Stimulated activated naive CD8-positive, alpha-beta T cell treated with anti-CD3 and anti-CD28 coated beads, Interleukin-15, amount 100 ng/mL, for 72 hours (primary cell): ENCODE data around the gene EEFSEC.

Experiments used
- ATAC-seq: fragments of 150-1000 bp; cut with Tn5 transposase; 2 replicates; pipeline ENCODE4 v1.10.0; 2021; ENCODE audit warnings: mild to moderate bottlenecking, moderate library complexity
- DNase-seq, 2 donors: peaks; one replicate each; pipeline ENCODE4 v3.0.0; 2021 to 2022
- H3K27ac Mint-ChIP-seq, 2 donors: one replicate each; pipeline ENCODE4 v1.8.0; 2022; ENCODE audit warnings: mild to moderate bottlenecking in 2 of 2, mixed read lengths in 2 of 2, moderate library complexity in 2 of 2
- H3K27me3 Mint-ChIP-seq: one replicate; pipeline ENCODE4 v1.8.0; 2022; ENCODE audit warnings: mixed read lengths
- H3K4me1 Mint-ChIP-seq: one replicate; pipeline ENCODE4 v1.8.0; 2022; ENCODE audit warnings: mild to moderate bottlenecking, mixed read lengths
- H3K4me3 Mint-ChIP-seq, 2 donors: one replicate each; pipeline ENCODE4 v1.8.0; 2022; ENCODE audit warnings: mild to moderate bottlenecking in 2 of 2, mixed read lengths in 2 of 2, moderate library complexity in 1 of 2
- H3K9me3 Mint-ChIP-seq, 2 donors: one replicate each; pipeline ENCODE4 v1.8.0; 2022; ENCODE audit warnings: mixed read lengths in 2 of 2

Gene EEFSEC

GRCh38 chr3:128408693-128409623, 255.7 kb downstream of the EEFSEC start:
- DNase-seq (no peak), ATAC-seq (no peak)
- Mint-ChIP-seq H3K9me3 (no peaks in the 10 kb centered on the region), H3K27me3 (no peaks in the 10 kb centered on the region), H3K4me1 (no peaks in the 10 kb centered on the region), H3K27ac (no peak overlapping the region), H3K4me3 (no peak overlapping the region)

- Mint-ChIP-seq H3K4me1 (no peaks in the 10 kb centered on the region), H3K4me3 (no peak overlapping the region), H3K9me3 (no peaks in the 10 kb centered on the region), H3K27me3 (no peaks in the 10 kb centered on the region), H3K27ac (no peak overlapping the region)
- ATAC-seq (no peak), DNase-seq (no peak)
These were observed 256.6 kb downstream of the EEFSEC start for GRCh38 chr3:128409624-128410581.

- ATAC-seq (no peak), DNase-seq (no peak)
- Mint-ChIP-seq H3K4me1 (no peaks in the 10 kb centered on the region), H3K27me3 (no peaks in the 10 kb centered on the region), H3K27ac (no peak overlapping the region), H3K9me3 (no peaks in the 10 kb centered on the region), H3K4me3 (no peak overlapping the region)
These were observed 257.6 kb downstream of the EEFSEC start for GRCh38 chr3:128410669-128411573.

- H3K27ac Mint-ChIP-seq, result peak overlapping the region in 1 of 2 donors; percentile 85
- DNase-seq, result no peak
- H3K27me3 Mint-ChIP-seq, result no peaks in the 10 kb centered on the region
- H3K4me1 Mint-ChIP-seq, result no peaks in the 10 kb centered on the region
- ATAC-seq, result no peak
- H3K4me3 Mint-ChIP-seq, result no peak overlapping the region
- no peaks in the 10 kb centered on the region for H3K9me3 Mint-ChIP-seq
These were observed 258.3 kb downstream of the EEFSEC start for GRCh38 chr3:128411574-128412064.

- Mint-ChIP-seq H3K27ac (peak overlapping the region; percentile 43 to 55), H3K4me3 (no peak overlapping the region), H3K4me1 (no peaks in the 10 kb centered on the region), H3K27me3 (no peaks in the 10 kb centered on the region), H3K9me3 (no peaks in the 10 kb centered on the region)
- ATAC-seq, result no peak
- DNase-seq, result no peak
These were observed 259.1 kb downstream of the EEFSEC start for GRCh38 chr3:128412180-128413002.

- Mint-ChIP-seq H3K4me3 (no peak overlapping the region), H3K27me3 (no peaks in the 10 kb centered on the region), H3K27ac (peak overlapping the region in 1 of 2 donors; percentile 27), H3K4me1 (no peaks in the 10 kb centered on the region), H3K9me3 (no peaks in the 10 kb centered on the region)
- ATAC-seq, result no peak
- no peak for DNase-seq
These were observed 259.7 kb downstream of the EEFSEC start for GRCh38 chr3:128413003-128413370.

GRCh38 chr3:128413413-128414205, 260.3 kb downstream of the EEFSEC start:
- Mint-ChIP-seq H3K27me3 (no peaks in the 10 kb centered on the region), H3K27ac (no peak overlapping the region), H3K9me3 (no peaks in the 10 kb centered on the region)

GRCh38 chr3:128415200-128415772, 262.0 kb downstream of the EEFSEC start:
- Mint-ChIP-seq H3K9me3 (no peaks in the 10 kb centered on the region), H3K27ac (peak overlapping the region in 1 of 2 donors; percentile 65), H3K4me1 (no peaks in the 10 kb centered on the region), H3K4me3 (no peak overlapping the region), H3K27me3 (no peaks in the 10 kb centered on the region)
- ATAC-seq (no peak), DNase-seq (no peak)

More at GRCh38 chr3:128413413-128414205, 260.3 kb downstream of the EEFSEC start:
- H3K4me1 Mint-ChIP-seq, result no peaks in the 10 kb centered on the region
- H3K4me3 Mint-ChIP-seq, result no peak overlapping the region
- ATAC-seq (no peak), DNase-seq (no peak)

- ATAC-seq (no peak), DNase-seq (no peak)
- Mint-ChIP-seq H3K4me1 (no peaks in the 10 kb centered on the region), H3K9me3 (no peaks in the 10 kb centered on the region), H3K27me3 (no peaks in the 10 kb centered on the region), H3K4me3 (no peak overlapping the region), H3K27ac (no peak overlapping the region)
These were observed 262.7 kb downstream of the EEFSEC start for GRCh38 chr3:128415773-128416577.

GRCh38 chr3:128416578-128417211, 263.4 kb downstream of the EEFSEC start:
- Mint-ChIP-seq H3K27ac (no peak overlapping the region), H3K4me1 (no peaks in the 10 kb centered on the region), H3K4me3 (no peak overlapping the region), H3K27me3 (no peaks in the 10 kb centered on the region), H3K9me3 (no peaks in the 10 kb centered on the region)
- DNase-seq (no peak), ATAC-seq (no peak)

- DNase-seq, result no peak
- Mint-ChIP-seq H3K4me3 (no peak overlapping the region), H3K27ac (peak overlapping the region in 1 of 2 donors; percentile 77)
These were observed 265.6 kb downstream of the EEFSEC start for GRCh38 chr3:128418900-128419299.

GRCh38 chr3:128419311-128419710, 266.0 kb downstream of the EEFSEC start:
- H3K27ac Mint-ChIP-seq, result no peak overlapping the region
- H3K4me1 Mint-ChIP-seq, result no peaks in the 10 kb centered on the region
- H3K27me3 Mint-ChIP-seq, result no peaks in the 10 kb centered on the region
- no peak overlapping the region for H3K4me3 Mint-ChIP-seq
- H3K9me3 Mint-ChIP-seq, result no peaks in the 10 kb centered on the region
- DNase-seq (no peak), ATAC-seq (no peak)

More at GRCh38 chr3:128418900-128419299, 265.6 kb downstream of the EEFSEC start:
- Mint-ChIP-seq H3K27me3 (no peaks in the 10 kb centered on the region), H3K4me1 (no peaks in the 10 kb centered on the region), H3K9me3 (no peaks in the 10 kb centered on the region)
- no peak for ATAC-seq
